Measurements from ENCODE around the gene CCDC157.

The CCDC157 gene

GRCh38 chr22:30416403-30416802 is 59.6 kb downstream of the CCDC157 start:
- no peak for DNase-seq (ENCODE audit: low spot score)

DNA sequence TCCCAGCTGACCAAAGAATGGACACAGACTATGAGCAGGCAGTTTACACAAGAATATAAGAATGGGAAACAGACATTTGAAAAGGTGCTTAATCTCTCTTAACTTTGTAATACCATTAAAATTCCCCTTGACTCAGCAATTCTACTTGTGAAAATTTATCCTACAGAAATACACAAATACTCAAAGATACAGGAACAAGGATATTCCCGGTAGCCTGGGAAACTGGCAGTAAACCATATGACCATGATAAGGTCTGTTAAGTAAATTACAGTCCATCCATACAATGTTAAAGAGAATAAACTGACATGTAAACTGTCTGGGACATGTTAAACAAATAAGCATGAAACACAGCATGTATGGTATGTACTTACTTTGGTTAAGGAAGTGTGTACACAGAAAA is 60.0 kb downstream of the CCDC157 start:
- DNase-seq (ENCODE audit: low spot score), result no peak

GRCh38 chr22:30420347-30421125 is 63.7 kb downstream of the CCDC157 start:
- peak; percentile 63 for DNase-seq (ENCODE audit: low spot score)

DNA sequence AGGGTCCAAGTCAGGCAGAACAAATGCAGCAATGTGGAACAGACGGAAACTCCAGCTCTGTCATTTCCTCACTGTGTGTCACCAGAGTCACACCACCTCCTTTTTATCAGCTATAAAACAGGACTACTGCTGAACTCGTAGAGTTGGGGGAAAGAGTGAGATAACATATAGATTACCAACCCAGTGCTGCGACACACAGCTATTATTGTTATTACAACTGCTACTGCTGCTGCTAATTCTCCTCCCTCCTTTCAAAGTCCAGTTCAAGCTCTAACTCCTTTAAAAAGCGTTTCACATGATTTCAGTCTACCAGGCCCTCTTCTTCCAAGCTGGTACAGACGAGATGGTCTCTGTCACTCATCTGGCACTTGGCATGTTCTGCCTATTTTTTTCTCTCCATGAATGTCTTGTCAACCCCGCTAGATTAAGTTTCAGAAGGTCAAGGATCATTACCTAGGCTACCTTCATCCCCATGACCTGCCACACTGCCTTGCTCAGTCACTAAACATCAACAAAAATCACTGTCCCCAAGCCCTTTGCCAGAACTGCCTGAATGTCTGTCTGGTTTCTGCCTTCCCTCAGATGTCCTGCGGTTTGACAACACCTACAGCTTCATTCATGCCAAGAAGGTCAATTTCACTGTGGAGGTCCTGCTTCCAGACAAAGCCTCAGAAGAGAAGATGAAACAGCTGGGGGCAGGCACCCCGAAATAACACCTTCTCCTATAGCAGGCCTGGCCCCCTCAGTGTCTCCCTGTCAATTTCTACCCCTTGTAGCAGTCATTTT is 65.1 kb downstream of the CCDC157 start:
- no peak for DNase-seq (ENCODE audit: low spot score)

DNA sequence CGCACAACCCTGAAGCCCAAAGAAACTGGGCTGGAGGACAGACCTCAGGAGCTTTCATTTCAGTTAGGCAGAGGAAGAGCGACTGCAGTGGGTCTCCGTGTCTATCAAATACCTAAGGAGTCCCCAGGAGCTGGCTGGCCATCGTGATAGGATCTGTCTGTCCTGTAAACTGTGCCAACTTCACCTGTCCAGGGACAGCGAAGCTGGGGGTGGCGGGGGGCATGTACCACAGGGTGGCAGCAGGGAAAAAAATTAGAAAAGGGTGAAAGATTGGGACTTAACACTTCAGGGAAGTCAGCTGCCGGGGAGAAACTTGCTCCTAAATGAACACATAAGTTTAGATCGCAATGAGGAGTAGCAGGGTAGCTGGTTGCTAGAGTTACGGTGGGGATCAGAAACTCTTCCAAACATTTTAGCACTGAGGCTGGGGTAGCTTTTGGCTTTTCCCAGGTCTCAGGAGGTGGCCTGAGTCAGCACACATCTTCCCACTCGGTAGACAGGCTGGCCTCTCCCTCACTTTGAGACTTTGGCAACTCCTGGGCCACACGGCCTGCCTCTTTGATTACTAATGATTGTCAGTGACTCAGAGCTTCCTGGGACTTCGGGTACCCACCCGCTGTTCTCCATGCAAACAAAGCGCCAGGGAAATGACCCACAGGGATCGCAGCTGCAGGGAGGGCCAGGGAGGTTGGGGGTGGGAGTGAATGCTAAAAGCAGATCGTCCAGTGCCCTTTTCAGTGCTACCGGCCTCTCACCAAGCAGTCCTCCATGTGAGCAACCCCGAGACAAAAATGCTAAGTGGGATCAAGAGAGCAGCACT is 65.9 kb downstream of the CCDC157 start:
- peak; percentile 76 for DNase-seq (ENCODE audit: low spot score)

- no peak for DNase-seq (ENCODE audit: low spot score)
These were observed 66.6 kb downstream of the CCDC157 start for GRCh38 chr22:30423301-30423958.

- peak; percentile 97 for DNase-seq (ENCODE audit: low spot score)
These were observed 67.2 kb downstream of the CCDC157 start for GRCh38 chr22:30423959-30424533.

GRCh38 chr22:30424534-30425326 is 67.9 kb downstream of the CCDC157 start:
- DNase-seq (ENCODE audit: low spot score), result no peak

DNA sequence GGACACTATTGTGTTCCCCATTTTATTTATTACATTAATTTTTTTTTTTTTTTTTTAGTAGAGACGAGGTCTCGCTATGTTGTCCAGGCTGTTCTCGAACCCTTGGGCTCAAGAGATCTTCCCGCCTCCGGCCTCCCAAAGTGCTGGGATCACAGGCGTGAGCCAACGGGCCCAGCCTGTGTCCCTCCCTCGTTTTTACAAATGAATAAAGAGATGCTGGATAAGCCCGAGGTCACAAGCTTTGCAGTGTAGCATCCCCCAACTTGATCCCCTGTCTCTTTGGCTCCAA is 68.5 kb downstream of the CCDC157 start:
- DNase-seq (ENCODE audit: low spot score), result no peak

GRCh38 chr22:30425616-30426387 is 69.0 kb downstream of the CCDC157 start, which contains the start of gene MTFP1:
Gene MTFP1, plus strand, starts transcription at chr22:30425768. Its CDS starts 112 bp downstream, at chr22:30425880.
- peak; percentile 62 for DNase-seq (ENCODE audit: low spot score)
